Adipose tissue (tissue), 3 donors: ENCODE results near the gene RASSF5. TPM values are rescaled to one million over a fixed set of nuclear protein-coding genes. Genes with fewer than 3 reads are reported as not detected.
"Not testable (repeated sequence)": the region's sequence is repeated elsewhere in the genome, so short reads cannot be mapped to it uniquely, and the experiment has no call there.

Experiments
- H3K27ac ChIP-seq: one replicate; pipeline ENCODE4 v1.5.1; 2013; ENCODE audit warnings: low read depth, low read length
- WGBS, 3 donors: extraction: QIAGEN DNeasy Blood & Tissue Kit; methylation state at CpG; one replicate each; pipeline ENCODE4 v1.1.7; 2013; 5-methylcytosine and 5-hydroxymethylcytosine counted together
- polyA plus RNA-seq, 3 donors: library from polyadenylated mRNA; stranded (reverse); fragments of 200-250 nt; gene quantifications; one replicate each; pipeline ENCODE4 v1.2.3, GENCODE V29; 2013
- donor health status: healthy with polysubstance abuse.
- donor health status: Bipolar disorder and iron deficiency.
- donor health status: healthy.

RASSF5 gene
- polyA plus RNA-seq, 3 donors, result 6.1 to 7.4 (median 6.9) TPM

- H3K27ac ChIP-seq, result no peak overlapping the region
- 44 to 84% (median 84%) methylated on average over 13 of the region's 13 CpGs for WGBS, 3 donors
Measured at GRCh38 chr1:206586501-206587445, 79.4 kb downstream of the RASSF5 start.

GRCh38 chr1:206587904-206588303, 80.6 kb downstream of the RASSF5 start:
- H3K27ac ChIP-seq, result no peak overlapping the region
- 88 to 92% (median 91%) methylated on average over 14 of the region's 14 CpGs for WGBS, 3 donors

- WGBS, 3 donors, result 70 to 86% (median 84%) methylated on average over 6 of the region's 6 CpGs
- H3K27ac ChIP-seq, result no peak overlapping the region
Measured at GRCh38 chr1:206588492-206588891, 81.2 kb downstream of the RASSF5 start.

GRCh38 chr1:206589206-206589605, 81.9 kb downstream of the RASSF5 start:
- H3K27ac ChIP-seq, result no peak overlapping the region
- 64 to 84% (median 76%) methylated on average over 7 of the region's 7 CpGs for WGBS, 3 donors

- 63 to 65% (median 65%) methylated on average over 8 of the region's 8 CpGs for WGBS, 3 donors
- no peak overlapping the region for H3K27ac ChIP-seq
Measured at GRCh38 chr1:206590025-206590758, 82.9 kb downstream of the RASSF5 start.

GRCh38 chr1:206591226-206591625, 83.9 kb downstream of the RASSF5 start:
- no peak overlapping the region for H3K27ac ChIP-seq
- WGBS, 3 donors, result 82 to 89% (median 86%) methylated on average over 5 of the region's 5 CpGs

- no peak overlapping the region for H3K27ac ChIP-seq
- 90 to 96% (median 94%) methylated on average over 9 of the region's 9 CpGs for WGBS, 3 donors
Measured at GRCh38 chr1:206591696-206592095, 84.4 kb downstream of the RASSF5 start.

- H3K27ac ChIP-seq, result no peak overlapping the region
- 89 to 95% (median 92%) methylated on average over 6 to 7 of the region's 7 CpGs for WGBS, 3 donors
Measured at GRCh38 chr1:206593351-206593925, 86.1 kb downstream of the RASSF5 start.

GRCh38 chr1:206595581-206596318, 88.4 kb downstream of the RASSF5 start:
- H3K27ac ChIP-seq, result no peak overlapping the region
- WGBS, 3 donors, result 73 to 94% (median 90%) methylated on average over 7 of the region's 7 CpGs

GRCh38 chr1:206596319-206596666, 89.0 kb downstream of the RASSF5 start:
- no peak overlapping the region for H3K27ac ChIP-seq
- WGBS, 3 donors, result 95 to 100% (median 97%) methylated on average over 1 of the region's 1 CpG

GRCh38 chr1:206600527-206600926, 93.2 kb downstream of the RASSF5 start:
- H3K27ac ChIP-seq, result no peak overlapping the region
- WGBS, 3 donors, result 81 to 89% (median 88%) methylated on average over 3 of the region's 3 CpGs

GRCh38 chr1:206604861-206605260, 97.5 kb downstream of the RASSF5 start:
- no peak overlapping the region for H3K27ac ChIP-seq
- 80 to 97% (median 94%) methylated on average over 5 of the region's 5 CpGs for WGBS, 3 donors

- H3K27ac ChIP-seq, result no peak overlapping the region
- WGBS, 3 donors, result 54 to 69% (median 63%) methylated on average over 3 of the region's 3 CpGs
Measured at GRCh38 chr1:206606867-206607266, 99.5 kb downstream of the RASSF5 start.

GRCh38 chr1:206608108-206608698, 100.9 kb downstream of the RASSF5 start:
- no peak overlapping the region for H3K27ac ChIP-seq

GRCh38 chr1:206609229-206609991, 102.1 kb downstream of the RASSF5 start:
- WGBS, 3 donors, result 48 to 62% (median 50%) methylated on average over 4 of the region's 4 CpGs
- H3K27ac ChIP-seq, result no peak overlapping the region

More at GRCh38 chr1:206608108-206608698, 100.9 kb downstream of the RASSF5 start:
- WGBS, 3 donors, result 67 to 80% (median 74%) methylated on average over 7 of the region's 7 CpGs

- H3K27ac ChIP-seq, result peak within 1 kb of the TSS; percentile 72
- 4 to 6% (median 4%) methylated on average over 47 to 48 of the region's 48 CpGs for WGBS, 3 donors
Measured at GRCh38 chr1:206612129-206612876, 105.0 kb downstream of the RASSF5 start, which contains the start of gene EIF2D. Gene EIF2D (minus strand): TSS chr1:206612465. CDS start chr1:206612342, 123 bp downstream.

- WGBS, 3 donors, result 92 to 100% (median 97%) methylated on average over 2 of the region's 2 CpGs
- not testable (repeated sequence) for H3K27ac ChIP-seq
Measured at GRCh38 chr1:206626396-206626795, 119.1 kb downstream of the RASSF5 start.
